Mesenteric fat pad (tissue), 1 donor: ENCODE measurements around the gene SCFD2. TPM values are rescaled to one million over a fixed set of nuclear protein-coding genes. Genes with fewer than 3 reads are reported as not detected.

Experiments
- DNase-seq: peaks from one replicate; pipeline ENCODE4 v3.0.0-alpha.2; 2020; ENCODE audit warnings: low spot score
- total RNA-seq: library from RNA; stranded (reverse); fragmentation: NEBNext Ultra II Directional; extraction: Animal tissue kit (Norgen Biotek cat#: 25700); gene quantifications from one replicate; pipeline ENCODE4 v1.2.1, GENCODE V29; 2021
- donor health status: DM: yes; HTN: yes; CAD: no.

SCFD2 gene
- total RNA-seq, 1 donor from 2014 or later, result 23.3 TPM

GRCh38 chr4:52936729-52937128 is 429.1 kb downstream of the SCFD2 start:
- no peak for DNase-seq

GRCh38 chr4:52935317-52935716 is 430.5 kb downstream of the SCFD2 start:
- no peak for DNase-seq

- DNase-seq, result no peak
Observed at GRCh38 chr4:52933738-52934137, 432.1 kb downstream of the SCFD2 start.

GRCh38 chr4:52932591-52933470 is 433.0 kb downstream of the SCFD2 start:
- DNase-seq, result no peak

- DNase-seq, result no peak
Observed at GRCh38 chr4:52931243-52931642, 434.6 kb downstream of the SCFD2 start.

GRCh38 chr4:52926196-52926974 is 439.5 kb downstream of the SCFD2 start:
- no peak for DNase-seq

- DNase-seq, result no peak
Observed at GRCh38 chr4:52925531-52925968, 440.3 kb downstream of the SCFD2 start.

GRCh38 chr4:52919461-52919860 is 446.4 kb downstream of the SCFD2 start:
- DNase-seq, result no peak

- DNase-seq, result no peak
Observed at GRCh38 chr4:52917817-52918216, 448.0 kb downstream of the SCFD2 start.

- no peak for DNase-seq
Observed at GRCh38 chr4:52915730-52916300, 450.0 kb downstream of the SCFD2 start.

- no peak for DNase-seq
Observed at GRCh38 chr4:52915191-52915590, 450.7 kb downstream of the SCFD2 start.

- DNase-seq, result no peak
Observed at GRCh38 chr4:52914051-52914605, 451.7 kb downstream of the SCFD2 start.

- no peak for DNase-seq
Observed at GRCh38 chr4:52912608-52913007, 453.3 kb downstream of the SCFD2 start.

GRCh38 chr4:52911684-52912294 is 454.1 kb downstream of the SCFD2 start:
- DNase-seq, result no peak

- DNase-seq, result no peak
Observed at GRCh38 chr4:52910115-52910514, 455.7 kb downstream of the SCFD2 start.

GRCh38 chr4:52907510-52907909 is 458.4 kb downstream of the SCFD2 start:
- no peak for DNase-seq

- DNase-seq, result no peak
Observed at GRCh38 chr4:52904421-52904820, 461.4 kb downstream of the SCFD2 start.

GRCh38 chr4:52903273-52903672 is 462.6 kb downstream of the SCFD2 start:
- no peak for DNase-seq

GRCh38 chr4:52894443-52894842 is 471.4 kb downstream of the SCFD2 start:
- no peak for DNase-seq

GRCh38 chr4:52892880-52893279 is 473.0 kb downstream of the SCFD2 start:
- no peak for DNase-seq

GRCh38 chr4:52891743-52892142 is 474.1 kb downstream of the SCFD2 start:
- no peak for DNase-seq

- DNase-seq, result no peak
Observed at GRCh38 chr4:52890521-52890791, 475.4 kb downstream of the SCFD2 start.
